Activated CD8-positive, alpha-beta T cell treated with anti-CD3 and anti-CD28 coated beads for 36 hours (primary cell): ENCODE measurements around the gene SLC2A4. TPM values are rescaled to one million over a fixed set of nuclear protein-coding genes. Genes with fewer than 3 reads are reported as not detected.

Experiments used
- ATAC-seq: fragments of 200-7000 bp; cut with Tn5 transposase; one replicate; pipeline ENCODE4 v1.10.0; 2021; ENCODE audit warnings: mild to moderate bottlenecking, moderate library complexity
- CTCF ChIA-PET: fragments of 350-600 bp; sonication (Branson Sonifier 250); formaldehyde crosslinking; loops from one replicate; lab custom pipeline; 2021; ENCODE audit warnings: antibody characterized with exemption; lab: Charles Lee
- POLR2A ChIA-PET: fragments of 350-600 bp; sonication (Branson Sonifier 250); formaldehyde crosslinking; loops from one replicate; lab custom pipeline; 2021; ENCODE audit warnings: antibody characterized with exemption; lab: Charles Lee
- DNase-seq: peaks from one replicate; pipeline ENCODE4 v3.0.0-alpha.2; 2020
- H3K27ac Mint-ChIP-seq: one replicate; pipeline ENCODE4 v1.8.0; 2021; ENCODE audit warnings: mild to moderate bottlenecking, mixed read lengths
- H3K27me3 Mint-ChIP-seq: one replicate; pipeline ENCODE4 v1.8.0; 2021; ENCODE audit warnings: mixed read lengths
- H3K36me3 Mint-ChIP-seq: one replicate; pipeline ENCODE4 v1.8.0; 2021; ENCODE audit warnings: low read depth, mixed read lengths
- H3K4me1 Mint-ChIP-seq: one replicate; pipeline ENCODE4 v1.8.0; 2021; ENCODE audit warnings: low read depth, mixed read lengths
- H3K4me3 Mint-ChIP-seq: one replicate; pipeline ENCODE4 v1.8.0; 2021; ENCODE audit warnings: mild to moderate bottlenecking, moderate library complexity, mixed read lengths
- H3K9me3 Mint-ChIP-seq: one replicate; pipeline ENCODE4 v1.8.0; 2021; ENCODE audit warnings: mixed read lengths
- intact Hi-C: fragments of 100-400 bp; cut with micrococcal nuclease; formaldehyde crosslinking; loops from one replicate; pipeline ENCODE4 v1.10.0; 2022
- total RNA-seq, 2 experiments: library from RNA; stranded (reverse); gene quantifications; one replicate each; pipeline ENCODE4 v1.2.3, GENCODE V29; 2021
- TF ChIP-seq, protein P1 (sequence below): fragments of 200-600 bp; IDR thresholded peaks from one replicate; pipeline ENCODE4 v1.8.0; 2022; ENCODE audit warnings: antibody characterized with exemption, mild to moderate bottlenecking

The SLC2A4 gene
- total RNA-seq, 2 experiments from 2014 or later: 0.07 to 0.25 TPM

DNA sequence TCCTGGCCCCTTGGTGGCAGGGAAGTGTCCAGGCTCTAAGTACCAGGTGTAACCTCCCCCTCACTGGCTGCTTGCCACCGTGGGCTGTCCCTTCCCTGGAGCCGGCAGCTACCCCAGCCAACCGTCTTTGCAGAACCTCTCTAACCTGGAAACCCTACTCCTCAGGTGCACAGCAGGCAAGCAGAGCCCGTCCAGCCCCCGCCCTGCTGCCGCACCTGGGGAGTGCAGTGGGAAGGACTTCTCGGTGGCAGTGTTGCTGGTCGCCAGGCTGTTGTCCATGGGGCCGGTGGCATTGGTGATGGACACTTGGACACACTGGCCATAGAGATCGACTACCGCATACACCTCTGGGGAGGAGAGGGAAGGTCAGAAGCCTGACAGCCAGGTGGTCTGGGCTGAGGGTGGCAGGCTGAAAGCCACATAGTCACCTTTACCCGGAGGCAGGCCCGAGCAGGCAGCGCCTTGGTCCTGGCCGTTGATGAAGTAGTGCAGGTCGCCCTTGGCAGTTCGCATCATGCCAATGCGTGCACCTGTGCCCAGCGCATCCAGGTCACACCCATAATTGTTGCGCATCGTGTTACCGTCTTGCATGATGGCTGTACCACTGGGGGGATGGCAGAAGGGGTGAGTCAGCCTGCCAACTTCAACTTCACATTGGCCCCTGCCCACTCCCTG lies 41.1 kb downstream of the SLC2A4 start:
- intact Hi-C loops: no loop called here
- ATAC-seq: no peak
- POLR2A ChIA-PET: interaction anchor here (1.0 to 10.5 kb wide), 2 partner anchors 11 to 16 kb away, joined by 3 to 150 read pairs; partner anchors contain the start of gene GPS2

DNA sequence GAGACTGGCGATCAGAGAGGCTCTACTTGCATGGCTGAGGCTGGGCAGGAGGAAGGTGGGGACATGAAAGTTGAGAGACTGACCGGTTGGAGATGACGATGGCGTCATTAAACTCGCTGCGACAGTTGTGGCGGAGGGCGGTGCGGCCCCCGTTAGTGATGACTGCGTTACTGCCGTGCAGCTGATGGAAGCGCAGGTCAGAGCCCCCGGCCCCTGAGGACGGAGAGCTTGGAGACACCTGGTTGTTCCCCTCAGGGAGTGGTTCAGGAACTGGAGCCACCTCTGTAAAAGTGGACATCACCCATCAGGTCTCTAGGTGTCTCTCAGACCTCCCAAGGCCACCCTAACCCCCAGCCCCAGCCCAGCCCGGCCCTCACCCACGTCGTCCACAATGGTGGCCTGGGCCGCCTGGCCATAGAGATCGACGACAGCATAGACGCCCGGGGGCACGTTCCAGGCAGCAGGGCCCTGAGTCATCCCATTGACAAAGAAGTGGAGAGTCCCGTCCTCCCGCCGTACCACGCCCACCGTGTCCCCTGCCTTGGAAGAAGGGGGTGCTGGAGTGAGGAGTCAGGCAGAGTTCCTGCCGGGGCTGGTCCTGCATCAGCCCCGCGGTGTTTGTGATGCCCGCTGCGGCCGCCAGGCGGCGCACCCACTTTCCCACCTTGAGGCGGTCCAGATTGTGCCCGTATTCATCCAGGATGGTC lies 42.4 kb downstream of the SLC2A4 start:
- H3K9me3 Mint-ChIP-seq: no peaks in the 10 kb centered on the region
- CTCF ChIA-PET: interaction anchor here (0.7 to 6.5 kb wide), 6 partner anchors 13 to 32 kb away, joined by 3 to 60 read pairs (median 10); partner anchors contain the start of genes ACAP1 and TMEM95
- no peak overlapping the region for H3K27ac Mint-ChIP-seq
- intact Hi-C loops: no loop called here
- TF ChIP-seq, protein P1, sequence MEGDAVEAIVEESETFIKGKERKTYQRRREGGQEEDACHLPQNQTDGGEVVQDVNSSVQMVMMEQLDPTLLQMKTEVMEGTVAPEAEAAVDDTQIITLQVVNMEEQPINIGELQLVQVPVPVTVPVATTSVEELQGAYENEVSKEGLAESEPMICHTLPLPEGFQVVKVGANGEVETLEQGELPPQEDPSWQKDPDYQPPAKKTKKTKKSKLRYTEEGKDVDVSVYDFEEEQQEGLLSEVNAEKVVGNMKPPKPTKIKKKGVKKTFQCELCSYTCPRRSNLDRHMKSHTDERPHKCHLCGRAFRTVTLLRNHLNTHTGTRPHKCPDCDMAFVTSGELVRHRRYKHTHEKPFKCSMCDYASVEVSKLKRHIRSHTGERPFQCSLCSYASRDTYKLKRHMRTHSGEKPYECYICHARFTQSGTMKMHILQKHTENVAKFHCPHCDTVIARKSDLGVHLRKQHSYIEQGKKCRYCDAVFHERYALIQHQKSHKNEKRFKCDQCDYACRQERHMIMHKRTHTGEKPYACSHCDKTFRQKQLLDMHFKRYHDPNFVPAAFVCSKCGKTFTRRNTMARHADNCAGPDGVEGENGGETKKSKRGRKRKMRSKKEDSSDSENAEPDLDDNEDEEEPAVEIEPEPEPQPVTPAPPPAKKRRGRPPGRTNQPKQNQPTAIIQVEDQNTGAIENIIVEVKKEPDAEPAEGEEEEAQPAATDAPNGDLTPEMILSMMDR: peak; percentile 86
- POLR2A ChIA-PET: interaction anchor here (2.9 to 10.5 kb wide), 2 partner anchors 12 to 19 kb away, joined by 10 to 150 read pairs; partner anchors contain the start of gene GPS2
- DNase-seq (peak; percentile 78), ATAC-seq (peak; percentile 62)
- no peak overlapping the region for H3K4me3 Mint-ChIP-seq
- peaks cover 29% of the 10 kb centered on the region for H3K4me1 Mint-ChIP-seq
- no peaks in the 10 kb centered on the region for H3K27me3 Mint-ChIP-seq
- H3K36me3 Mint-ChIP-seq: peaks cover 26% of the 10 kb centered on the region

More for the DNA sequence above, 41.1 kb downstream of the SLC2A4 start:
- Mint-ChIP-seq H3K27me3 (no peaks in the 10 kb centered on the region), H3K9me3 (no peaks in the 10 kb centered on the region), H3K4me1 (peaks cover 19% of the 10 kb centered on the region), H3K36me3 (peaks cover 25% of the 10 kb centered on the region), H3K4me3 (no peak overlapping the region), H3K27ac (no peak overlapping the region)
- TF ChIP-seq, protein P1: no peak
- DNase-seq: no peak
- CTCF ChIA-PET: interaction anchor here (0.5 to 6.5 kb wide), 8 partner anchors 12 to 262 kb away, joined by 3 to 60 read pairs (median 6); partner anchors contain the start of gene ACAP1

DNA sequence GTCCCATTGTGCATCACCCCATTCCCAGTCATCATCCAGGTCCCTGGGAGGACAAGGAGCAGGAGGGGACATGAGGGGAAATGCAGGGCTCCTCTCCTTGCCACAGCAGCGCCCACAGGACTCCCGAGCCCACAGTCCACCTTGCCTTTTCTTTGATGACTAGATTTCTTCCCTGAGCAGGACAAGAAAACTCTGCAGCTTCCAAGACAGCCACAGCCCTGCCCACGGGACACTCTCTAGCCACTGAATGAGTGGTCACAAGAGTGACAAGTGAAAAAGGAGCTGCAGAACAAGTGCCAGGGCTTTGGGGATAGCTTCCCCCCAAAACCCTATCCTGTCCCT lies 42.9 kb downstream of the SLC2A4 start:
- Mint-ChIP-seq H3K4me1 (peaks cover 29% of the 10 kb centered on the region), H3K36me3 (peaks cover 26% of the 10 kb centered on the region)
- POLR2A ChIA-PET: interaction anchor here (1.0 to 10.5 kb wide), 3 partner anchors 11 to 18 kb away, joined by 5 to 150 read pairs (median 10); partner anchors contain the start of gene GPS2

DNA sequence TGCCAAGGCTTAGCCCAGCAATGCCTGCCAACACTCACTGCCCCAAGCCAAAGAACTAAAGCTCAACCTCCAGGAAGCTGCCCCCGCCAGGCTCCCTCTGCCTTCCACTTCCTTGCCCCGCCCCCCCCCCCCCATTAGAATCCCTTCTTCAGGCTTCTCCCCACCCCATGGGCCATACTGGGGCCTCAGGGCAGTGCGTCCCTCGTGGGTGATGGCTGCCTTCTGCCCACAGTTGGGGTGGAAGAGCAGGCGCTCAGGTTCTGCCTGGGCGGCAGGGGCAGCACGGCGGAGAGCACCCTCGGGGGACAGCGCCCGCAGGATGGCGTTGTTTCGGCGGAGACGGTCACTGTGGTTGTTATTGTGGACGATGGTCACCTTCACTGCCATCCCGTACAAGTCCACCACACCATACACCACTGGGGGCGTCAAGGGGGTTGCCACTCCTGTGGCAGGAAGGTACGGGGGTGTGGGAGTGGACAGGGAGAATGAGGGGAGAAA lies 43.6 kb downstream of the SLC2A4 start:
- POLR2A ChIA-PET: interaction anchor here (1.0 to 10.5 kb wide), 3 partner anchors 10 to 18 kb away, joined by 5 to 150 read pairs (median 10); partner anchors contain the start of gene GPS2

More for the DNA sequence above, 42.9 kb downstream of the SLC2A4 start:
- CTCF ChIA-PET: interaction anchor here (0.6 to 6.5 kb wide), 13 partner anchors 9 to 291 kb away, joined by 3 to 60 read pairs (median 4); partner anchors contain the start of genes ACAP1, FXR2, GPS2 and TMEM95
- no peak for ATAC-seq
- Mint-ChIP-seq H3K9me3 (no peaks in the 10 kb centered on the region), H3K27ac (no peak overlapping the region), H3K27me3 (no peaks in the 10 kb centered on the region), H3K4me3 (no peak overlapping the region)
- no peak for DNase-seq
- TF ChIP-seq, protein P1: peak; percentile 27
- intact Hi-C loops: no loop called here

More for the DNA sequence above, 43.6 kb downstream of the SLC2A4 start:
- intact Hi-C loops: no loop called here
- Mint-ChIP-seq H3K27ac (no peak overlapping the region), H3K4me1 (peaks cover 29% of the 10 kb centered on the region), H3K27me3 (no peaks in the 10 kb centered on the region), H3K9me3 (no peaks in the 10 kb centered on the region), H3K36me3 (peaks cover 26% of the 10 kb centered on the region), H3K4me3 (no peak overlapping the region)
- no peak for DNase-seq
- no peak for ATAC-seq
- TF ChIP-seq, protein P1: no peak
- CTCF ChIA-PET: interaction anchor here (0.6 to 6.5 kb wide), 14 partner anchors 9 to 290 kb away, joined by 3 to 60 read pairs (median 4); partner anchors contain the start of genes ACAP1, FXR2, GPS2 and TMEM95
